ENCODE data around the gene BACH2.
"Not testable (repeated sequence)": the region's sequence is repeated elsewhere in the genome, so short reads cannot be mapped to it uniquely, and the experiment has no call there.

Gene BACH2

DNA sequence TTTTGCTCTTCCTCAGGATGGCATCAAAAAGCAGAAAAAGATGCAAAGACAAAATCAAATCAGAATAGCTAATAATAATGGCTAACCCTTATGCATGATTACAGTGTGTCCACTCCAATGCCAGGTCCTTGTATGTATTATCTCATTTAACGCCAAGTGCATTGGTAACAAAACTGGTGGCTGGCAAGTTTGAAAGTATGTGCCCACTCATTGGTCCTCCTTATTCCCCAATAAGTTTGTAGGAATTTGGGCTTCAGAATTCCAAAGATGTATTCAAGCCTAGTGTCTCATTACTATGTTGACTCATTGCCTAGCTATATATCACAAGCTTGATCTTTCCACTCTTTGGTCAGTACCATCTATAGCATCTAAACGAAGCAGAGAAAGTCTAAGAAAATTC is 205.8 kb downstream of the BACH2 start:
- no peak for DNase-seq

DNA sequence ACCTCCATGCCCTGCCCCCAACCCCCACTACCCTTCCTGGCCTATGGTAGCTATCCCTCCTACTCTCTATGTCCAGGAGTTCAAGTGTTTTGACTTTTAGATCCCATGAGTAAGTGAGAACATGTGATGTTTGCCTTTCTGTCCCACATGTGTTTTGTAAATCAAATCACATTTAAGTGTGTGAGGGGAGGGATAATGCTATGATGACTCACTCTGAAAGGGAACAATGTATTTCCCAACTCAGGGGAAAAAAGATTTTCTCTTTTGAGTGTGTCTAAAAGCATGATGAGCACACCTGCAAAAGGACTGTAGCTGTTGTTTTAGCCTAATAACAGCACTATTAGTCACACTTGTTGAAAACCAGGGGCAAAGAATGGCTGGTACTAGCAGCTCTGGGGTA is 208.6 kb downstream of the BACH2 start:
- DNase-seq = no peak

DNA sequence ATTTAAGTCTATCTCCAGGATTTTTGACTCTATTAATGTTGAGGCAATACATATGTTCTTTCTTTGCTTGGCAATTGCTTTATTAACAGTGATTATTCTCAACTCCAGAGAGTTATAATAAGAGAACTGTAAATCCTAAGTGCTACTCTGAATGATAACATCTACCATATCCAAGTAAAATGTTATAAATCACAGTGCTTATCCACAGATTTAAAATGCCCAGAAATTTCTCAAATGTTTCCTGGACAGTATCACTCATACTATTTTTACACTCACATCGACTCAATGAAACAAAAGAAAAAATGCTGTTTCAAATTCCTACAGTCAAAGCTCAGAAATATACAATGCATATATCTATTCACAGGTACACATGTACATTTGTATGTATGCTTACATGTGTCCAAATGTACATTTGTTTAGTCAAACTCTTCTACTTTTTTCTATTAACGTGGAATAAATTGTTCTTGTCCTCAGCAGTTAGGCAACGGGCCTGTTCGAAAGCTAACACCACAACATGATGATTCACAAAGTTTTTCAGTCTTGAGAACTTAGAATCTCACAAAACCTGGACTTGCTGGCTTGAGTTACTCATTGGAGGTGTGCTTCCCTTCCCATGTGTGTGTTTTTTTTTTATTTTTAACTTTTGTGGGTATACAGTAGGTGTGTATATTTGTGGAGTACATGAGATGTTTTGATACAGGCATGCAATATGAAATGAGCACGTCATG is 209.4 kb downstream of the BACH2 start:
- no peak for DNase-seq

DNA sequence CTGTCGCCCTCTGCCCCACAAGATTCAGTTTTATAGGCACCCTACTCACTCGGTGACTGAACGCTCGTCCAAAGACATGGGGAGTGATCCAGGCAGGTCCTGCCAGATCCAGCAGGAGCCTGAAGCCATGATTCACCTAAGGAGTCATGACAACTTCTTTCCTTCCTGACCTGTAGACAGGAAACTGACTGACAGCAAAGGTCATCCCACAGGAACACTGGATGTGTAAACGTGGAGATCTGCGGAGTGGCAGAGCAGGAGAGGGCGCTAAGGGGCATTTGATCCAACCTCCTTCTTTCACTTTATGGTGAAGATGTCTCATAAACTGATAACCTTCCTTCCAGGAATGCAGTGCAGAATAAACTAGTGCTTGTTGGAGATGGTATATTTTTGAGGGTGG is 210.1 kb downstream of the BACH2 start:
- no peak for DNase-seq

DNA sequence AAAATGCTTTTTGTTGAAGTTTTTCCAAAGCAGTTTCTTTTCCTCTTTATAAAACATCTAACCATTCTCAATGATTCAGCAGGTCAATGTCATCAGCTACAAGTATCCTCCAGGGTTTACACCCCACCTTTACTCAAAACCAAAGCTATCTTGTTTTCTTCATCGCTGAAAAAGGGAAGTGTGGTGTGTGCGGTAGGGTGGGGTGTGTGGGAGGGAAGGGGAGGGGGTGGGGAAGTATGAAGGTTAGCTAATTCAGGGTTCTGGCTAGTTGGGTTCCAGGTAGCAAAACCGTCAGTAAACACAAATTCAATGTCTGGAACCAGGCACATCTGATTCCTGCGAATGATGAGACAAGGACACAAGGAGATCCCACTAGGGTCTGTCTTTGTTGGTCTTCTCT is 212.8 kb downstream of the BACH2 start:
- no peak for DNase-seq

DNA sequence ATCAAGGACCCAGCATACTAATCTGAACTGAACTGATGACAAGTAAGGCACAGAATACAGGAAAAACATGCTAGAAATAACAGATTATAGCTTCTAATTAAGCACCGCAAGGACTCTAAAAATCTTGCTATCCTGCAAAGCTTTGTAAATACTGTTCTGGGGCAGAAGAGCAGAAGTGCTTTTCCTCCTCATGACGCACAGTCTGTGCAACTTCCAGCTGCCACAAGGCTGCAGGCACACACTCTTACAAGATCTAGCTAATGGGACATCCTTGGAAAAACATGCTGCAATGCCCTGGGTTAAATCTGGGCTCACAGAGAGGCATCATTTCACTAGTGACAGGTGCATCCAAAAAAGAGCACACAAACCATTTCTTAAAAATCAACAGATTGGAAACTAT is 213.8 kb downstream of the BACH2 start:
- DNase-seq = no peak

DNA sequence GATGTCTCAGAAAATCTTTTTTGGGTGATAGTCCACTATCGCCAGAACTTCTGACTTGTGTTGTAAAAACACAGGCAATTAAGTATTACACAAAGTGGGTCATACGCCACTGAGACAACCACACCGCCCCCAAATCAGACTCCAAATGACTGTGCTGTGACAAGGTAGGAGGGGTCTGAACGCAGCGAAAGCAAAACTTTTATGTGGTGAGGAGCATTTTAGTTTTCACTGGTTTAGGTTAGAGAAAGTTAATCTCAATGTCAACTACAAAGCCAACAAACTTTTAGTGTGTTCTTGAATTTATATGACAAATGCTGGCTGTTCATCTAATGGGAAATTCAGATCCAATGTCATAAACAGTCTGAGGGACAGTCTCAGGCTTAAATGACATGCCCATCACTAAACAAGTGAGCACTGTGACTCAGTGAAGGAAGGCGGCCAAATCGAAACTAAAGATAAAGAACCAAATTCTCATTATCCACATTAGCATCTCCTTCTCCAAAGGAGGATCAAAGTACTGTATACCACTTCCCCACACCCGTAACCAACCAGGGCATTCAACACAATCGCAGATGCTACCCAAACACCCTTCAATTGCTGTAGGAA is 215.7 kb downstream of the BACH2 start:
- DNase-seq = peak; percentile 57

DNA sequence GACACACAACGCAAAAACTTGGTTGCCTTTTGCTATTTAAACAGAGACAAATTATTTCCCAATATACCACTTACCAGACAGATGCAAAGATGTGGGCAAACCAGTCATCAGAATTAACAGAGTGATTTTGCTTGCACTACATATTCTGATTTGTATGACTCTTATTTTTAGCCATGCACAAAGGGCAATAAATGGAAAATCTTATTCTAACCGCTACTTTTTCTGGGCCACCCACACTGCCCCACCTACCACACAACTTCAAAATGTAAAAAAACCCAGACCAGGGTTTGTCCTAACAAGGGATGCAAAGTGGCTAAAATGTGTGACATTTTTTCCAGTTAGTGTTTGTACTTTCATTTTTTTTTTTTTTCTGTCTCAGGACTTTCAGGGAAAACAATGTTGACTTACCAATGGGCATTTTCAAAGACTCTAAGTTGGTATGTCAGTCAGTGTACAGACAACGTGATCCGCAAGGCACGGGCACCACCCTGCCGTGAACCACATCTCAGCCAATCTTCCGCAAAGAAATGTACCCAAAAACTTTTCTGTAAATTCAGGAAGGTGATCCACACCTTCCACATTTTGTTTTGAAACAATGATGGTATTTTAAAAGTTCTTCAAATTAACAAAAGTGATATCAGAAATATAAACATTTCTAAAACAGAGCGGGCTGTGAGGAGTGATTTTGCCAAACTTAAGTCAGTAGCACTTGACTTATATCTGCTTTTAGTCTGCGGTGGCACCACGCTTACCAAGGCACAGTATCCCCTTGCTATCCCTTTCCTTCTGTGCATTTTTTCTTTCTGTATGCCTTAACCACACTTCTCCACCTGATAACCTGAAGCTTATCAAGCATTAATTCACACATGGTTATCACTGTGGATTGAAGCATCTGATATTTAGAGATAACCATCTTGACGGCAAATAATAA is 216.8 kb downstream of the BACH2 start:
- DNase-seq = peak; percentile 39

DNA sequence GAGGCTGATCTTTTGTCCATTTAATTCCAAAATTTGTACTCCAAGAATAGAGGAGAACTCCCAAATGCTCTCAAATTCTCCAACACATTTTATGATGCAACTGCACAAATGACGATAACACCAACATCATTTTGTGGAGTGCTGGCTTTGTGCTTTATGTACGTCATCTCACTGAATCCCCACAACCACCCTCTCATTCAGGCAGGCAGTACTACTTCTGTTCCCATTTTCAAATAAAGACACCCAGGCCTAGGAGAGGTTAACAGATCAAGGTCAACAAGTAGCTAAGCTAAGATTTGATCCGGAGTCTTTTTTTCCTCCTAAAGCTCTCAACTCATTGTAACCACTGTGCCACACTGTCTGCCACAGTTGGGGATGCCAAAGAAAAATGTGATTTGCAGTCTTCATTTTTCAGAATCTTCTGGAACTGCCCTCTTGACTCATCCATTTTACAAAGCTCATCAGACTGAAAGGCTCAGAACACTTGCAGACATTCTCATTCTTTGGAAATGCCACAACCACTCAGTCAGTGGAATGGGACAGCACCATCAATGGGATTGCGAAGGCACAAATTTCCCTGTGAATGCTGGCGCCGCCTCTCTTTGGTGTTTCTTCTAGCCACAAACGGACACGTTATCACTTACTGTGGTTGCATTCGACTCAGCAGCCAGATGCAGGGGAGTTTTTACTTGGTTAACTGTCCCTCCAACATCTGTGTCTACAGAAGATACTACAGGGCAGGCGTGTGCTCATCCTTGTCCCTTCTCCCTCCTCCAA is 217.9 kb downstream of the BACH2 start:
- peak; percentile 52 for DNase-seq

DNA sequence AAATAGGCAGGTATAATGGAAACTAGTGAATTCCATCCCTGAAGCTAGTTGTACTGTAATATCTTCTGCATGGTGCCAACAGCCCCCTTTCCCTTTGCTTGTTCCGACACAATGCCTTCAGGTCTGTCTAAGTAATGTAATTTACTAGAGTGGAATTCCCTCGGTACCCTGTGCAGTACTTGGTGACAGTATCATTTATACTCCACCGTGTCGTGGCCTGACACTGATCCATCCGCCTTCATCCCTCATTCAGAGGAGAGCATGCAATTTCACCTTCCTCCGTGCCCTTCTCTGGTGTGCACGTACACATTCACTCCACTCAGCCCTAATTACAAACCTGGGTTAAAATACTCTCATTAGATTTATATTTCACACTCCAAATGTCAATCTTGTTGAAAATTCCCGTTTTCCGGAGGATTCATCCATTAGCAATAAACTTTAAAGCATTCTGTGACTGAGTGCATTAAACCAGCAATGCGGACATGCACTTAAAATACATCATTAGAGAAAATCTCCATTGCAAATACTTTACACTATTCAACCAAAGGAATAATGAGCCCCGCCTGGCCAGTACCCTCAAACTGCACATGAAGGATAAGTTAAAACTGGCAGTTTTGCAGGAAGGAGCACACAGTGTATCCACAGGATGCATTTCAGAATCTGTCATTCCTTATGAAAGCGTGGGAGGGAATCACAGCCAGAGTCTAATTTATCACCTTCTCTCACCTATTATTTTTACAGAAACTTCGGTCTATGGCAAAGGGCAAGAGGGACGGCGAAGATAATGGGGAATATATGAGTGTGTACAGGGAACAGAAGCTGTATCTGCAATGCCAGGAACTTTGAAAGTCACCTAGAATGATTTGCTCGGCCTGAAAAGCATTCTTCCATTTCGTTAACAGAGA is 219.9 kb downstream of the BACH2 start:
- DNase-seq = no peak

DNA sequence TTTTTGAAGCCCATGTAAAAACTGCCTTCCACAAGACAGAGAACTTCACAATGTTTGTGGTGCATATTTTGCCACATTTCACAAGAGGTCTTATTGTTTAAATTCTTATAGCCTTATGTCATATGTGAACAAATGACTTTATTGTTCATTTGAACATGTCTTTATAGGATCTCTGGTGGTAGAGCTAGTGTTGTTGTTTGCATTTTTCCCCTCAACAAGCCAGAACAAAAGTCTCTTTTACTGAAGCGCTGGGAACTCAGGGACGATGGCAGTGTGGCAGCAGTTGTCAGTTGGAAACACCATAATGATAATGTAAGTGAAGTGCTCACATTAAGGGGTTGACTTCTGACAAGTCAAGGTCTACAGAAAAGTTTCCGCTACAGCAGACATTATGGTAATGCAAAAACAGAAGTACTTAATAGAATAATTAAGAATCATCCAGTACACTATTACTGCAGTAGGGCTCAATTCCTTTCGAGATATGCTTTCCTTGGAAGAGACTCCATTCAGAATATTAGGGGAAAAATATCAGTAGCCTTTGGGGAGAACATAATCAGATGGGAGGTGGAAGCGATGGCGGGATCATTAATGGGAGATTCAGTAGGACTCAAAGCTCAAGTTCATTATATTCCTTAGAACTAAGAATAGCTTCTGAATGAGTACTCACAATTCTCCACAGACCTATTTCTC is 222.3 kb downstream of the BACH2 start:
- DNase-seq = no peak

DNA sequence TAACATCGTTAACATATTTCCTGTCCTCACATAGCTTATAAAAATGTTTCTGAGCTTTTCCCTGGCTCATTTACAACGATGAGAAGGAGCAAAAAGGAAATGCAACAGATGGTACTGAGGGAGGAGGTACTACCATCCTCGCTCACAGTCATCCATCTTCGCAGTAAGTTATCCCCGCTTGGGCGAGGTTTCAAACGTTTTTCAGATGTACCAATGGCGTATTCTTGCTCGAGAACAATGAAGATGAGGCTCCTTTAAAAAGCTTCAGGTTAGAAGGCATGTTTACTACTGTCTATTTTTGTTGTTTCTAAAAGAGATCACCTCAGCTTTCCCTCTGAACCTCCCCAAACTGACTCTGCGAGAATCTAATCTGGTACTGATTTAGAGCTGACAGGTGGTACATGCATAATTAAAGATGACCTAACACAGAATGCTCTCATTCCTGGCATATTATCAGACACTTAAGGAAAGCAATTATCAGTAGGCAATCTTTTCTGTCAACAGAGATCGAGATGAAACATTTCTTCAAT is 223.6 kb downstream of the BACH2 start:
- DNase-seq = no peak

DNA sequence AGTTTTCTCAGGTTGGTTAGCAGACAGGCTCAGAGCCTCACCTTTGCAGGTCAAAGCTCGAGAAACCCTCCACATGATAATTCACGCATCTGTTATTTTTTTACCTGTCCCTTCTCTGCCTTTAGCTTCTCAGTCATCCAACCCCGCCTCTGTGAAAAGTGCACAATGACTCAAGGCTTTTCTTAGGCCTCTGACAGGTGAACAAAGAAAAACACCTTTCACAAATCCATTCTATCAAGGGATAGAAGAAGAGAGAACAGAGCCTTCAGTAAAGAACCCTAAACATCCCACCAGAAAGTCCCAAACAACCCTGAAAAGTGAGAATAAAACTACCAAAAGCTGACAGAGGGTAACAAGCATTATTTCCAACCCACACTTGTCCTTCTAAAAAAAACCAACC is 224.1 kb downstream of the BACH2 start:
- no peak for DNase-seq

DNA sequence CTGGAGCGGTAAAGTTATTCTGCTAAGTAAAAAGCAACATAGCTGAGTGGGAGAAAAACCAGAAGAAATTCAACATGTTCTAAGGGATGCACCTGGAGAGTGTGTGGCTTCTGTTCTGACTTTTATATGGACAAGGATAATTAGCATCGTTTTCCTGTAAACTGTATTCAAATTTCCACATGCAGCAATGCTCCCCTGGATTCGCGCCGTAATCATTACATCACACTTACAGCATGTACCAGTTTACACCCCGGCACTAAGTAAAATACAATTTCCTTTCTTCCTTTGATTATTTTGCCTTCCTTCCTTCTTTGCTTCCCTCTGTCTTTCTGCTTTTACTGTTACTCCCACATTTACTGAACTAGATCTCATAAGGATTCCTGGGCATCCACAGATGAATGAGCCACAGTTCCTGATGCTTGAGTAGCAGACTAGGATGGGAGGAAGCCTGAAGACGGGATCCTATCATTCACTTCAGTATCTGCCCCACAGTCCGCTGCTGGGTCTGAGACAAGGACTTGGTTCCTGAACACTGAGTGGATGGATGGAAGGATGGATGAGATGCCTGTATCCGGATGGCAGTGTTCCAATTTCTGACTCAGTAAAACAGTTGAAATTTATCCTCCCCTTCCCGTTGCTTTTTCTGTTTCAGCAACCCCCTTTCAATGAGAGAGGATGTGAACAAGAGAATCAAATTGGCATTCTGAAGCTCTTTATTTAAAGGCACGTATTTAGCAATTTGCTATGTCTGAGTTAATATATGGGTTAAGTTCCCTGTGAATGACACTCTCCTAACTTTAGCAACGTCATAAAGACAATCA is 227.7 kb downstream of the BACH2 start:
- no peak for DNase-seq

DNA sequence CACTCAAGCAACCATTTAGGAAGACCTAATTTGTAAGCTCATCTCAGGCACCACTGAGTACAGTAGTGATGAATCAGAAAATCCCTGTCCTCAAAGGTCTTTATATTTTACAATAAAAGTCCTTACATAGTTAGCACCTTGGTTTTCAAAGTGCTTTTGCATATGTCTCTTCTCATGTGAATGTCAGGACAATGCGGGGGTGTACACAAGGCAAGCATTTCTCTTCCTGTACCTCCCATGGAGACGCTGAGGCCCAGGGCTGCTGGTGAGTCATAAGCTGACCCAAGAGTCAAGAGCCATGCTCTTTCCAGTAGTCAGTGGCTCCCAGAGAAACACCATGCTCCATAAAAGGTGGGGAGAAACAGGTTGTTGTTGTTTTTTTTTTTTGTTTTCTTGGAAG is 228.4 kb downstream of the BACH2 start:
- no peak for DNase-seq

DNA sequence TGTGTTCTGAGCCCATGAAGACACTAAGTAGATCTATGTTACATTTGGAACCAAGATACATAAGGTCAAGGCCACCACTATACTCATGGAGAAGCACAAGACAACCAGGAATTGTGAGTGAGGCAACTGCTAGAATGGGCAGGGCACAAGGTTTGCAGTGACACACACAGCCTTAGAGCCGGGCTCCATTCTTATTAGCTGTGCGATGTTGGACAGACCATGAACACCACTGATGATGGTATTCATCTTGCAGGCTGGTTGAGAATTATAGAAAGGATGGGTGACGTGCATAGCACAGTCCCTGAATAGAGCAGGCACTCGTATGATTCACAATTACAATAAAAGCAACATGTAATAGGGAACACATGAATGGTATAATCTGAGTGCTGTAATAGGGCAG is 229.9 kb downstream of the BACH2 start:
- no peak for DNase-seq

DNA sequence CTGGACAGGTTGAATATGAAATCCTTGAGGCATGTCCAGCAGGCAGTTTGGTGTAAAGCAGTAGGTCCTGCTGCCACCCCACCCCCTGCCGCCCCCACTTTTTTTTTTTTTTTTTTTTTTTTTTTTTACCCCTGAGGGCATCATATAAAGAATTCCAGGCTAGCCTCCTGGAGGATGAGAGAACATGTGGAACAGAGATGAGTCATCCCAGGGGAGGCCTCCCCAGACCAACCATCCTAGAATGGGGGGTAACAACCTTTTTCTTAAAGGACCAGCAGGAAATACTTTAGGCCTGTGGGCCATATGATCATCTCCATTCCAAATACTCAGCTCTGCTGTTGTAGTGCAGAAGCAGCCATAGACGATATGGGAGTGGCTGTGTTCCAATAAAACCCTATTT is 231.5 kb downstream of the BACH2 start:
- DNase-seq = no peak

DNA sequence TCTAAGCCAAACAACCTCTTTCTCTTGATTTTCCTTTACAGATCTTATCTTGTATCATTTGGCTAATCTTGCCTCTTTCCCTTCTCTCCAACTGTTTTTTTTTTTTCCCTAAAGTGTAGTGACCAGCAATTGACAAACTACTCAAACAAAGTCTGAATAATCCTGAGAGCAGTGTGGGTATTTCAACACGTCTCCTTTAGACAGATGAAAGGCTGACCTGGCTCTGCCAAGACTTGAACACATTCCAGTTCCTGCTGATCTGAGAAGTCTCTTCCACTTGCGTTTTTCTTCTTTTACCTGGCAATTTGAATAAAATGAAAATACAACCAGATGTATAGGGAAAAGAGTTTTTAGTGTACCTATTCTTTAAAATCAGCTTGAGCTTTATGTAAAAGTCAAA is 234.0 kb downstream of the BACH2 start:
- DNase-seq = no peak

DNA sequence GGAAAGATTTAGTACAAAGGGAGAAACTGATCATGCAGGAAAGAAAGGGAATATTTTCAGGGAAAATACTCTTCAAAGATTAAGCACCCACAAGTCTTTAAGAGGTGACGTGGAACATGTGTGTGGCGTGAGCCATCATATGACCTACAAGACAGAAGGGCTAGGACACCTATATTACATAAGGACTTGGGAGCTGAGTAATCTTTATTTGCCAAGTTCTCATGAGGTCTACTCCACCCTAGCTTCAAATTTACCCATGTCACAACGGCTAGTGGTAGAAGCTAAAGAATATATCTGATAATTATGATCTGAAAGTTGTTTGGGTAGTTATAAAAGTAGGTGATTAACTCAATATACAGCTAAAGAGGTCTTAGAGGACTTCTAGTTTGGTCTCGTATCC is 234.6 kb downstream of the BACH2 start:
- DNase-seq = no peak

DNA sequence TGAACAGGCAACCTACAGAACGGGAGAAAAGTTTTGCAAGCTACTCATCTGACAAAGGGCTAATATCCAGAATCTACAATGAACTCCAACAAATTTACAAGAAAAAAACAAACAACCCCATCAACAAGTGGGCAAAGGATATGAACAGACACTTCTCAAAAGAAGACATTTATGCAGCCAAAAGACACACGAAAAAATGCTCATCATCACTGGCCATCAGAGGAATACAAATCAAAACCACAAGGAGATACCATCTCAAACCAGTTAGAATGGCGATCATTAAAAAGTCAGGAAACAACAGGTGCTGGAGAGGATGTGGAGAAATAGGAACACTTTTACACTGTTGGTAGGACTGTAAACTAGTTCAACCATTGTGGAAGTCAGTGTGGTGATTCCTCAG is 237.5 kb downstream of the BACH2 start:
- not testable (repeated sequence) for DNase-seq
